ENCODE data around the gene NUDT15.

Gene NUDT15

DNA sequence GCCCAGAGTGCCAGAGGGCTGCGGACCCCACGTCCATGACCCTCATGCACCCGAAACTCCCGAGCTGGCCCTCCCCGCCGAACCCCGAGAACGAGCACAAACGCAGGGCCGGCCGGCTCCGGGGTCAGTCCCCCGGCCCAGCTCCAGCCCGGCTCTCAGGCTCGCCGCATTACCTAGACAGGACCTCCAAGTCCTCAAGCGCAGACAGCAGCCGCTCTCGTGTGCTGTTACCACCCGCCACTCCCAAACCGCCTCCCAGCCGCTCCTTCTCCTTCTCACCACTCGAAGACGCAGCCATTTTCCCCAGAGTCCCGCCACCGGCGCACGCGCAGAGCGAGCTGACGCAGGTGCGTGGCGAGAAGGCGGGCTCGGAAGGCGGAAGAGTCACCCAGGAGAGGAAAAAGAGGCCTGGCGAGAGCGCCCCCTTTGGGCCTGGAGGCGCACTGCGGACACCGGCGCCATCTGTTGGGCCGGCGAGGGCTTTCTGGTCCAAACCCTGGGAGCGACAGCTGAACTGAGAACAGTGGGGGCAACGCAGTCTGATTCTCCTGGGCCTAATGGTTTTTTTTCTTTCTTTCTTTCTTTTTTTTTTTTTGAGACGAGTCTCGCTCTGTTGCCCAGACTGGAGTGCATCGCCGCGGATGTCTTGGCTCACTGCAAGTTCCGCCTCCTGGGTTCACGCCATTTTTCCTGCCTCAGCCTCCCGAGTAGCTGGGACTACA is 57.4 kb downstream of the NUDT15 start, which contains the start of gene MED4 (continued):
- TF ChIP-seq ZNF518A (tag by site-specific recombination; conservative IDR thresholded peaks at IDR 0.05; ENCODE audit: low read depth) (peak; percentile 71), ZNF561 (tag by site-specific recombination; IDR thresholded peaks at IDR 0.05; ENCODE audit: borderline replicate concordance) (peak; percentile 79; the same call in 1 of the 2 replicates), ZNF623 (tag by site-specific recombination; IDR thresholded peaks at IDR 0.05) (0 out of 2 replicates have a peak, but pooled peaks have one; percentile 12), ZBTB1 (tag by site-specific recombination; IDR thresholded peaks at IDR 0.05) (peak; percentile 86), ZNF398 (tag by site-specific recombination; IDR thresholded peaks at IDR 0.05) (no peak), ZFP37 (tag by site-specific recombination; IDR thresholded peaks at IDR 0.05) (peak; percentile 83), YY1 (tag by site-specific recombination; IDR thresholded peaks at IDR 0.05) (peak; percentile 92), GLIS1 (tag by site-specific recombination; IDR thresholded peaks at IDR 0.05) (0 out of 2 replicates have a peak, but pooled peaks have one; percentile 21), SALL2 (tag by site-specific recombination; IDR thresholded peaks at IDR 0.05; ENCODE audit: borderline replicate concordance) (no peak), ZBTB49 (tag by site-specific recombination; IDR thresholded peaks at IDR 0.05; ENCODE audit: low read depth) (no peak), EGR2 (tag by site-specific recombination; IDR thresholded peaks at IDR 0.05; ENCODE audit: low read depth) (peak; percentile 59; the same call in 1 of the 2 replicates), FEZF1 (tag by site-specific recombination; IDR thresholded peaks at IDR 0.05) (0 out of 2 replicates have a peak, but pooled peaks have one; percentile 11), ZNF266 (tag by site-specific recombination; IDR thresholded peaks at IDR 0.05; ENCODE audit: low read depth) (no peak), MYNN (tag by site-specific recombination; IDR thresholded peaks at IDR 0.05; ENCODE audit: borderline replicate concordance) (0 out of 2 replicates have a peak, but pooled peaks have one; percentile 39), ZNF146 (tag by site-specific recombination; IDR thresholded peaks at IDR 0.05) (peak; percentile 33; the same call in 1 of the 2 replicates), ZNF362 (tag by site-specific recombination; IDR thresholded peaks at IDR 0.05) (peak; percentile 14; the same call in 1 of the 2 replicates), ZEB2 (tag by site-specific recombination; IDR thresholded peaks at IDR 0.05) (peak; percentile 60; the same call in 1 of the 2 replicates), ZNF560 (tag by site-specific recombination; IDR thresholded peaks at IDR 0.05; ENCODE audit: borderline replicate concordance) (peak; percentile 34; the same call in 1 of the 2 replicates)
- TF ChIP-seq, protein P1, sequence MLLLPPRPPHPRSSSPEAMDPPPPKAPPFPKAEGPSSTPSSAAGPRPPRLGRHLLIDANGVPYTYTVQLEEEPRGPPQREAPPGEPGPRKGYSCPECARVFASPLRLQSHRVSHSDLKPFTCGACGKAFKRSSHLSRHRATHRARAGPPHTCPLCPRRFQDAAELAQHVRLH (tag by site-specific recombination; IDR thresholded peaks at IDR 0.05): no peak
- TF ChIP-seq, protein P2, sequence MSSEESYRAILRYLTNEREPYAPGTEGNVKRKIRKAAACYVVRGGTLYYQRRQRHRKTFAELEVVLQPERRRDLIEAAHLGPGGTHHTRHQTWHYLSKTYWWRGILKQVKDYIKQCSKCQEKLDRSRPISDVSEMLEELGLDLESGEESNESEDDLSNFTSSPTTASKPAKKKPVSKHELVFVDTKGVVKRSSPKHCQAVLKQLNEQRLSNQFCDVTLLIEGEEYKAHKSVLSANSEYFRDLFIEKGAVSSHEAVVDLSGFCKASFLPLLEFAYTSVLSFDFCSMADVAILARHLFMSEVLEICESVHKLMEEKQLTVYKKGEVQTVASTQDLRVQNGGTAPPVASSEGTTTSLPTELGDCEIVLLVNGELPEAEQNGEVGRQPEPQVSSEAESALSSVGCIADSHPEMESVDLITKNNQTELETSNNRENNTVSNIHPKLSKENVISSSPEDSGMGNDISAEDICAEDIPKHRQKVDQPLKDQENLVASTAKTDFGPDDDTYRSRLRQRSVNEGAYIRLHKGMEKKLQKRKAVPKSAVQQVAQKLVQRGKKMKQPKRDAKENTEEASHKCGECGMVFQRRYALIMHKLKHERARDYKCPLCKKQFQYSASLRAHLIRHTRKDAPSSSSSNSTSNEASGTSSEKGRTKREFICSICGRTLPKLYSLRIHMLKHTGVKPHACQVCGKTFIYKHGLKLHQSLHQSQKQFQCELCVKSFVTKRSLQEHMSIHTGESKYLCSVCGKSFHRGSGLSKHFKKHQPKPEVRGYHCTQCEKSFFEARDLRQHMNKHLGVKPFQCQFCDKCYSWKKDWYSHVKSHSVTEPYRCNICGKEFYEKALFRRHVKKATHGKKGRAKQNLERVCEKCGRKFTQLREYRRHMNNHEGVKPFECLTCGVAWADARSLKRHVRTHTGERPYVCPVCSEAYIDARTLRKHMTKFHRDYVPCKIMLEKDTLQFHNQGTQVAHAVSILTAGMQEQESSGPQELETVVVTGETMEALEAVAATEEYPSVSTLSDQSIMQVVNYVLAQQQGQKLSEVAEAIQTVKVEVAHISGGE (tag by site-specific recombination; conservative IDR thresholded peaks at IDR 0.05; ENCODE audit: low read depth): peak; percentile 39; the same call in 1 of the 2 replicates
- TF ChIP-seq, protein P3, sequence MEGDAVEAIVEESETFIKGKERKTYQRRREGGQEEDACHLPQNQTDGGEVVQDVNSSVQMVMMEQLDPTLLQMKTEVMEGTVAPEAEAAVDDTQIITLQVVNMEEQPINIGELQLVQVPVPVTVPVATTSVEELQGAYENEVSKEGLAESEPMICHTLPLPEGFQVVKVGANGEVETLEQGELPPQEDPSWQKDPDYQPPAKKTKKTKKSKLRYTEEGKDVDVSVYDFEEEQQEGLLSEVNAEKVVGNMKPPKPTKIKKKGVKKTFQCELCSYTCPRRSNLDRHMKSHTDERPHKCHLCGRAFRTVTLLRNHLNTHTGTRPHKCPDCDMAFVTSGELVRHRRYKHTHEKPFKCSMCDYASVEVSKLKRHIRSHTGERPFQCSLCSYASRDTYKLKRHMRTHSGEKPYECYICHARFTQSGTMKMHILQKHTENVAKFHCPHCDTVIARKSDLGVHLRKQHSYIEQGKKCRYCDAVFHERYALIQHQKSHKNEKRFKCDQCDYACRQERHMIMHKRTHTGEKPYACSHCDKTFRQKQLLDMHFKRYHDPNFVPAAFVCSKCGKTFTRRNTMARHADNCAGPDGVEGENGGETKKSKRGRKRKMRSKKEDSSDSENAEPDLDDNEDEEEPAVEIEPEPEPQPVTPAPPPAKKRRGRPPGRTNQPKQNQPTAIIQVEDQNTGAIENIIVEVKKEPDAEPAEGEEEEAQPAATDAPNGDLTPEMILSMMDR (tag by site-specific recombination; IDR thresholded peaks at IDR 0.05): peak; percentile 98
